DOHH2 (cell line): ENCODE results near the gene CATSPERD.

Experiments used
- CTCF ChIP-seq: fragments of 200-600 bp; sonication (generic); IDR thresholded peaks from one replicate; pipeline ENCODE4 v1.5.1; 2014; ENCODE audit warnings: antibody characterized with exemption, mild to moderate bottlenecking, low read depth, low read length; ENCODE audit not compliant: poor library complexity, severe bottlenecking
- EZH2phosphoT487 ChIP-seq: fragments of 200-600 bp; sonication (generic); IDR thresholded peaks from 2 replicates; pipeline ENCODE4 v1.6.1; 2017; ENCODE audit warnings: borderline replicate concordance, mild to moderate bottlenecking, antibody characterized with exemption, low read length, moderate library complexity, mixed read lengths

GRCh38 chr19:5772416-5772815 is 52.0 kb downstream of the CATSPERD start:
- no peak for TF ChIP-seq CTCF
- TF ChIP-seq EZH2phosphoT487, result no peak
